ENCODE data around the gene CFAP100. TPM values are rescaled to one million over a fixed set of nuclear protein-coding genes. Genes with fewer than 3 reads are reported as not detected.

CFAP100 gene
- total and polyA plus RNA-seq, 10 of the 15 experiments (the other 5 are each of a cell fraction or from before 2014, with no cell fraction given) = 0.04 to 0.27 TPM; not detected in 8

- TF ChIP-seq, protein P1, sequence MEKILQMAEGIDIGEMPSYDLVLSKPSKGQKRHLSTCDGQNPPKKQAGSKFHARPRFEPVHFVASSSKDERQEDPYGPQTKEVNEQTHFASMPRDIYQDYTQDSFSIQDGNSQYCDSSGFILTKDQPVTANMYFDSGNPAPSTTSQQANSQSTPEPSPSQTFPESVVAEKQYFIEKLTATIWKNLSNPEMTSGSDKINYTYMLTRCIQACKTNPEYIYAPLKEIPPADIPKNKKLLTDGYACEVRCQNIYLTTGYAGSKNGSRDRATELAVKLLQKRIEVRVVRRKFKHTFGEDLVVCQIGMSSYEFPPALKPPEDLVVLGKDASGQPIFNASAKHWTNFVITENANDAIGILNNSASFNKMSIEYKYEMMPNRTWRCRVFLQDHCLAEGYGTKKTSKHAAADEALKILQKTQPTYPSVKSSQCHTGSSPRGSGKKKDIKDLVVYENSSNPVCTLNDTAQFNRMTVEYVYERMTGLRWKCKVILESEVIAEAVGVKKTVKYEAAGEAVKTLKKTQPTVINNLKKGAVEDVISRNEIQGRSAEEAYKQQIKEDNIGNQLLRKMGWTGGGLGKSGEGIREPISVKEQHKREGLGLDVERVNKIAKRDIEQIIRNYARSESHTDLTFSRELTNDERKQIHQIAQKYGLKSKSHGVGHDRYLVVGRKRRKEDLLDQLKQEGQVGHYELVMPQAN (conservative IDR thresholded peaks at IDR 0.05) = no peak
Measured at GRCh38 chr3:126446791-126447190, 52.1 kb downstream of the CFAP100 start (continued).

GRCh38 chr3:126447456-126448106, 52.9 kb downstream of the CFAP100 start:
- TF ChIP-seq MEF2A (IDR thresholded peaks at IDR 0.05; ENCODE audit: insufficient read depth, low read depth, low read length) = no peak
- TF ChIP-seq SP1 (IDR thresholded peaks at IDR 0.05; ENCODE audit: low read depth, low read length) = no peak
- no peak for TF ChIP-seq RB1 (IDR thresholded peaks at IDR 0.05; ENCODE audit: borderline replicate concordance)
- TF ChIP-seq CBX5 (IDR thresholded peaks at IDR 0.05; ENCODE audit: low read depth) = no peak
- TF ChIP-seq POLR2A (IDR thresholded peaks at IDR 0.05; ENCODE audit: low read depth, low read length) = no peak
- TF ChIP-seq KDM1A (IDR thresholded peaks at IDR 0.05; ENCODE audit: borderline replicate concordance) = no peak
- TF ChIP-seq FOXK2 (IDR thresholded peaks at IDR 0.05) = no peak
- H3K36me3 ChIP-seq (ENCODE audit: control insufficient read depth in 2 of 2, insufficient read depth in 2 of 2, low read length in 1 of 2) = peaks cover 5 to 8% of the 10 kb centered on the region in 2 experiments; a peak in 3 of 4 replicates
- FAIRE-seq = no peak
- no peak overlapping the region for H3K4me3 ChIP-seq
- ChIA-PET RAD21 (ENCODE audit: unreplicated experiment) (no interaction called here), SMC1A (ENCODE audit: uncharacterized antibody, unreplicated experiment) (interaction anchor here (0.8 kb wide), 1 partner anchor 15 kb away, joined by 4 read pairs; no protein-coding TSS in a partner anchor), CTCF (no interaction called here), POLR2A (no interaction called here)
- in situ Hi-C loops (cut with MboI) = no loop called here
- intact Hi-C loops (cut with micrococcal nuclease; ENCODE audit: unreplicated experiment) = no loop called here
- H3K79me2 ChIP-seq (ENCODE audit: control insufficient read depth, insufficient read depth, low read length) = no peaks in the 10 kb centered on the region
- no peak overlapping the region for H2AFZ ChIP-seq (ENCODE audit: control insufficient read depth, low read depth, low read length)
- BruUV-seq (replicated peaks) = no TSS peak
- no peak for ATAC-seq
- H3K27me3 ChIP-seq (replicated peaks in 1 of 2; ENCODE audit: control insufficient read depth in 2 of 2, insufficient read depth in 2 of 2, low read length in 1 of 2) = no peaks in the 10 kb centered on the region
- H3K9ac ChIP-seq (ENCODE audit: control insufficient read depth, insufficient read depth, low read length) = no peak overlapping the region
- no peaks in the 10 kb centered on the region for H4K20me1 ChIP-seq (ENCODE audit: control insufficient read depth, insufficient read depth)
- no peak overlapping the region for H3K4me2 ChIP-seq (ENCODE audit: control insufficient read depth, insufficient read depth)
- no peak overlapping the region for H3K27ac ChIP-seq (ENCODE audit: control insufficient read depth, insufficient read depth)
- no peaks in the 10 kb centered on the region for H3K9me3 ChIP-seq (replicated peaks; ENCODE audit: control insufficient read depth, insufficient read depth, low read length)
- DNase-seq (ENCODE audit: low read depth, low spot score) = no peak
- H3K4me1 ChIP-seq (ENCODE audit: control insufficient read depth, insufficient read depth, low read length) = no peaks in the 10 kb centered on the region
- WGBS (ENCODE audit: insufficient coverage, insufficient replicate concordance, low lambda C conversion rate, missing lambda C conversion rate) = 89% methylated on average over 12 of the region's 12 CpGs

Measured in GM12878 (cell line).